PC-9 (cell line): ENCODE results near the gene DNAH11.

Source experiments
- CTCF ChIP-seq: fragments of 200-600 bp; sonication (generic); conservative IDR thresholded peaks from 2 replicates; pipeline ENCODE4 v1.6.1; 2017; ENCODE audit warnings: mixed run types, antibody characterized with exemption, mild to moderate bottlenecking, moderate library complexity
- EZH2 ChIP-seq: fragments of 200-600 bp; sonication (generic); IDR thresholded peaks from 2 replicates; pipeline ENCODE4 v1.8.0; 2017; ENCODE audit warnings: antibody characterized with exemption, low read depth

DNA sequence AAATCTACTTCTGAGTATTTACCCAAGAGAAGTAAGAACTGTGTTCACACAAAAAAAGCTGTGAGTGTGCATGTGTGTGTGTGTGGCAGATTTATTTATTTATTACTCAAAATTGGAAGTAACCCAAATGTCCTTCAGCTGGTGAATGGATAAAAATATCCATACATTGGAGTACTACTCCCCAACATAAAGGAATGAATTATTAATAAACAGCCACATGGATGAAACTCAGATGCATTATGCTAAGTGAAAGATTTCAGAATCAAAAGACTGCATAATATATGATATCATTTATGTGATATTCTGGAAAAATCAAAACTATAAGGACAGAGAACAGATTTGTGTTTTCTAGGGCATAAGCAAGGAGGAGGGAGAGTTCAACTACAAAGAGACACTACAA, 47.1 kb upstream of the DNAH11 start:
- no peak for TF ChIP-seq CTCF
- no peak for TF ChIP-seq EZH2
